HepG2 (cell line): ENCODE results near the gene UNG. TPM values are rescaled to one million over a fixed set of nuclear protein-coding genes. Genes with fewer than 3 reads are reported as not detected.

Source experiments
- ATAC-seq: fragments of 200-7000 bp; cut with Tn5 transposase; 3 replicates; pipeline ENCODE4 v1.9.1; 2020; ENCODE audit warnings: mild to moderate bottlenecking, moderate library complexity
- BruUV-seq: library from RNA; stranded (reverse); fragments of 400-500 nt; replicated peaks from 2 replicates; lab custom pipeline; 2021; lab: Mats Ljungman, UMichigan
- CTCF ChIA-PET: fragments of 300-600 bp; formaldehyde crosslinking; extraction: SDS; loops from one replicate; lab custom pipeline; 2021; ENCODE audit warnings: low total read pairs, inconsistent platforms, low intra/inter-chr PET ratio; lab: Yijun Ruan, JAX
- POLR2A ChIA-PET: fragments of 350-600 bp; sonication (Branson Sonifier 250); formaldehyde crosslinking; loops from one replicate; lab custom pipeline; 2020; ENCODE audit warnings: antibody characterized with exemption, inconsistent platforms; lab: Yijun Ruan, JAX
- DNase-seq: peaks from one replicate; pipeline ENCODE4 v3.0.0-alpha.2; 2015; ENCODE audit warnings: low spot score
- FAIRE-seq: peaks from 3 replicates; lab custom pipeline; 2011; peaks lifted over from hg19 to GRCh38; lab: Jason Lieb, UNC
- H2AFZ ChIP-seq: one replicate; pipeline ENCODE4 v1.6.1; 2011; ENCODE audit warnings: low read length, inconsistent platforms
- H3K27ac ChIP-seq: fragments of 300-600 bp; 3 replicates; pipeline ENCODE4 v1.8.0; 2011; ENCODE audit warnings: mixed run types, mild to moderate bottlenecking, mixed read lengths, low read length, inconsistent platforms; ENCODE audit not compliant: insufficient read depth; ENCODE audit errors: extremely low read length
- H3K27me3 ChIP-seq, 2 experiments: fragments of 200-600 bp in 1 of 2; 2 replicates in 1 of 2; 3 replicates in 1 of 2; pipeline versions ENCODE4 v1.6.0 to v1.8.0; 2011; ENCODE audit warnings: low read length in 2 of 2, mild to moderate bottlenecking in 2 of 2, moderate library complexity in 2 of 2, inconsistent platforms in 1 of 2; ENCODE audit not compliant: insufficient read depth in 2 of 2, control insufficient read depth in 1 of 2
- H3K36me3 ChIP-seq, 2 experiments: fragments of 200-600 bp in 1 of 2; replicated peaks in 1 of 2; 2 replicates in 1 of 2; 3 replicates in 1 of 2; pipeline versions ENCODE4 v1.5.1 to v1.8.0; 2011; ENCODE audit warnings: low read length in 2 of 2, inconsistent platforms in 1 of 2; ENCODE audit not compliant: insufficient read depth in 2 of 2, control insufficient read depth in 1 of 2
- H3K4me1 ChIP-seq: 2 replicates; pipeline ENCODE4 v1.5.1; 2012; ENCODE audit warnings: low read length, inconsistent platforms; ENCODE audit not compliant: insufficient read depth
- H3K4me2 ChIP-seq: 2 replicates; pipeline ENCODE4 v1.6.0; 2011; ENCODE audit warnings: low read depth, low read length, inconsistent platforms
- H3K4me3 ChIP-seq, 3 experiments: fragments of 200-600 bp in 1 of 3; sonication (generic), shearing (Covaris generic) in 1 of 3; replicated peaks in 1 of 3; 2 replicates each; pipeline ENCODE4 v1.5.1; 2011 to 2016; ENCODE audit warnings: low read length in 3 of 3, inconsistent platforms in 2 of 3, low read depth in 2 of 3, mild to moderate bottlenecking in 2 of 3, control low read depth in 1 of 3, mixed read lengths in 1 of 3; ENCODE audit not compliant: insufficient read depth in 1 of 3
- H3K79me2 ChIP-seq: one replicate; pipeline ENCODE4 v1.6.1; 2011; ENCODE audit warnings: low read length, inconsistent platforms; ENCODE audit not compliant: insufficient read depth
- H3K9ac ChIP-seq: 2 replicates; pipeline ENCODE4 v1.6.0; 2011; ENCODE audit warnings: mild to moderate bottlenecking, low read depth, low read length, inconsistent platforms; ENCODE audit not compliant: insufficient read depth
- H3K9me3 ChIP-seq: 2 replicates; pipeline ENCODE4 v1.5.1; 2012; ENCODE audit warnings: mild to moderate bottlenecking, low read length
- H4K20me1 ChIP-seq: 2 replicates; pipeline ENCODE4 v1.6.0; 2011; ENCODE audit warnings: inconsistent platforms, mild to moderate bottlenecking, low read length, moderate library complexity; ENCODE audit not compliant: insufficient read depth
- ARNT ChIP-seq: fragments of 450-650 bp; IDR thresholded peaks from 2 replicates; pipeline ENCODE4 v1.6.1; 2017
- HHEX ChIP-seq: IDR thresholded peaks from 2 replicates; pipeline ENCODE4 v1.6.1; 2016; ENCODE audit warnings: control low read depth
- NCOR1 ChIP-seq: fragments of 200-600 bp; sonication (generic); IDR thresholded peaks from 2 replicates; pipeline ENCODE4 v1.7.0; 2017; ENCODE audit warnings: antibody characterized with exemption, low read length, borderline replicate concordance
- NFE2L1 ChIP-seq: sonication (generic); formaldehyde crosslinking; IDR thresholded peaks from 2 replicates; pipeline ENCODE4 v1.4.0; 2020; ENCODE audit warnings: missing genetic modification reagents, mild to moderate bottlenecking, borderline replicate concordance
- PLSCR1 ChIP-seq: sonication (generic); formaldehyde crosslinking; IDR thresholded peaks from 2 replicates; pipeline ENCODE4 v1.5.0; 2020; ENCODE audit warnings: missing genetic modification reagents, mild to moderate bottlenecking, borderline replicate concordance
- STAT5B ChIP-seq: sonication (generic); formaldehyde crosslinking; IDR thresholded peaks from 2 replicates; pipeline ENCODE4 v1.4.0; 2020; ENCODE audit warnings: missing genetic modification reagents
- ZBTB42 ChIP-seq: sonication (generic); formaldehyde crosslinking; IDR thresholded peaks from 2 replicates; pipeline ENCODE4 v1.5.0; 2020; ENCODE audit warnings: mild to moderate bottlenecking, missing genetic modification reagents
- ZBTB46 ChIP-seq: sonication (generic); formaldehyde crosslinking; IDR thresholded peaks from 2 replicates; pipeline ENCODE4 v1.4.0; 2020; ENCODE audit warnings: mild to moderate bottlenecking, missing genetic modification reagents, borderline replicate concordance
- ZNF251 ChIP-seq: sonication (generic); formaldehyde crosslinking; IDR thresholded peaks from 2 replicates; pipeline ENCODE4 v1.9.0; 2021; ENCODE audit warnings: mild to moderate bottlenecking, missing genetic modification reagents
- ZNF441 ChIP-seq: sonication (generic); formaldehyde crosslinking; IDR thresholded peaks from 2 replicates; pipeline ENCODE4 v1.7.0; 2021; ENCODE audit warnings: missing genetic modification reagents, borderline replicate concordance
- ZNF563 ChIP-seq: sonication (generic); formaldehyde crosslinking; IDR thresholded peaks from 2 replicates; pipeline ENCODE4 v1.8.0; 2022; ENCODE audit warnings: mild to moderate bottlenecking, moderate library complexity, missing genetic modification reagents
- ZNF652 ChIP-seq: IDR thresholded peaks from 2 replicates; pipeline ENCODE4 v1.6.1; 2016; ENCODE audit warnings: low read depth, borderline replicate concordance
- ZNF710 ChIP-seq: sonication (generic); formaldehyde crosslinking; IDR thresholded peaks from 2 replicates; pipeline ENCODE4 v1.5.0; 2020; ENCODE audit warnings: mild to moderate bottlenecking, missing genetic modification reagents, borderline replicate concordance
- WGBS: methylation state at CpG from one replicate; pipeline ENCODE4 v1.1.6; 2017; ENCODE audit warnings: low lambda C conversion rate; 5-methylcytosine and 5-hydroxymethylcytosine counted together
- in situ Hi-C: cut with HindIII; loops from 2 replicates; pipeline ENCODE4 v1.10.0; 2017; ENCODE audit warnings: low pct_unique_long_range_greater_than_20kb; ENCODE audit not compliant: extremely low pct_ligation_motif_present
- intact Hi-C: fragments of 100-400 bp; cut with micrococcal nuclease; formaldehyde crosslinking; loops from one replicate; pipeline ENCODE4 v1.10.0; 2022; ENCODE audit not compliant: unreplicated experiment
- polyA plus RNA-seq, 8 experiments: library from polyadenylated mRNA; depleted of rRNA in 3 of 8; stranded (reverse) in 7 of 8; unstranded in 1 of 8; fragments of >200 nt; fragmentation: Illumina TruSeq in 4 of 8; extraction: Trizol in 4 of 8; gene quantifications; 2 replicates each; pipeline versions ENCODE4 v1.2.1 to v1.2.3, GENCODE V29; 2011 to 2016; ENCODE audit warnings: low read depth in 4 of 8, missing spikeins in 1 of 8, mixed read lengths in 1 of 8; ENCODE audit not compliant: insufficient read depth in 1 of 8
- total RNA-seq, 5 experiments: library from RNA; depleted of rRNA; stranded (reverse); fragments of >200 nt; fragmentation: Illumina TruSeq; extraction: Trizol; gene quantifications; 2 replicates each; pipeline ENCODE4 v1.2.3, GENCODE V29; 2016; ENCODE audit warnings: low read depth in 1 of 5
- TF ChIP-seq, protein P1 (sequence below): sonication (generic); formaldehyde crosslinking; IDR thresholded peaks from 2 replicates; pipeline ENCODE4 v1.9.0; 2022; ENCODE audit warnings: missing genetic modification reagents, mild to moderate bottlenecking, borderline replicate concordance

The UNG gene
- total and polyA plus RNA-seq, 2 of the 13 experiments (the other 11 are each of a cell fraction or from before 2014, with no cell fraction given): 23.3 to 114 TPM

GRCh38 chr12:109056891-109057290 lies 40.5 kb upstream of the UNG start:
- Histone ChIP-seq H3K36me3 (peaks cover 1 to 11% of the 10 kb centered on the region in 2 experiments), H3K4me3 (no peak overlapping the region), H3K9me3 (no peaks in the 10 kb centered on the region), H3K4me2 (no peak overlapping the region), H3K4me1 (peaks cover 8% of the 10 kb centered on the region), H3K27ac (no peak overlapping the region), H2AFZ (no peak overlapping the region), H3K9ac (no peak overlapping the region), H4K20me1 (no peaks in the 10 kb centered on the region), H3K27me3 (no peaks in the 10 kb centered on the region; a peak in 1 of 5 replicates), H3K79me2 (peaks cover 7% of the 10 kb centered on the region)
- FAIRE-seq (no peak), ATAC-seq (no peak), DNase-seq (no peak)
- intact Hi-C loops (no loop called here), in situ Hi-C loops (no loop called here)
- WGBS: 100% methylated on average over 3 of the region's 3 CpGs
- POLR2A ChIA-PET: no interaction called here
- no peak for TF ChIP-seq ZNF441 (CRISPR knock-in tag)
- TF ChIP-seq ZNF563: no peak
- no peak for TF ChIP-seq ZBTB42 (CRISPR knock-in tag)
- TF ChIP-seq NCOR1: no peak
- no peak for TF ChIP-seq STAT5B (CRISPR knock-in tag)
- TF ChIP-seq, protein P1, sequence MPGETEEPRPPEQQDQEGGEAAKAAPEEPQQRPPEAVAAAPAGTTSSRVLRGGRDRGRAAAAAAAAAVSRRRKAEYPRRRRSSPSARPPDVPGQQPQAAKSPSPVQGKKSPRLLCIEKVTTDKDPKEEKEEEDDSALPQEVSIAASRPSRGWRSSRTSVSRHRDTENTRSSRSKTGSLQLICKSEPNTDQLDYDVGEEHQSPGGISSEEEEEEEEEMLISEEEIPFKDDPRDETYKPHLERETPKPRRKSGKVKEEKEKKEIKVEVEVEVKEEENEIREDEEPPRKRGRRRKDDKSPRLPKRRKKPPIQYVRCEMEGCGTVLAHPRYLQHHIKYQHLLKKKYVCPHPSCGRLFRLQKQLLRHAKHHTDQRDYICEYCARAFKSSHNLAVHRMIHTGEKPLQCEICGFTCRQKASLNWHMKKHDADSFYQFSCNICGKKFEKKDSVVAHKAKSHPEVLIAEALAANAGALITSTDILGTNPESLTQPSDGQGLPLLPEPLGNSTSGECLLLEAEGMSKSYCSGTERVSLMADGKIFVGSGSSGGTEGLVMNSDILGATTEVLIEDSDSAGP: no peak
- CTCF ChIA-PET: no interaction called here
- no TSS peak for BruUV-seq

GRCh38 chr12:109057376-109057775 lies 40.0 kb upstream of the UNG start:
- ChIA-PET POLR2A (no interaction called here), CTCF (no interaction called here)
- in situ Hi-C loops (no loop called here), intact Hi-C loops (no loop called here)
- Histone ChIP-seq H3K9ac (no peak overlapping the region), H3K27ac (no peak overlapping the region), H3K36me3 (peaks cover 1 to 11% of the 10 kb centered on the region in 2 experiments), H3K4me2 (no peak overlapping the region), H3K79me2 (peaks cover 7% of the 10 kb centered on the region), H2AFZ (no peak overlapping the region), H4K20me1 (no peaks in the 10 kb centered on the region), H3K4me3 (no peak overlapping the region), H3K9me3 (no peaks in the 10 kb centered on the region), H3K4me1 (peaks cover 7% of the 10 kb centered on the region), H3K27me3 (no peaks in the 10 kb centered on the region; a peak in 1 of 5 replicates)
- FAIRE-seq (no peak), ATAC-seq (no peak), DNase-seq (no peak)
- WGBS: 88% methylated on average over 1 of the region's 1 CpG
- no TSS peak for BruUV-seq
- TF ChIP-seq ZNF652 (CRISPR knock-in tag) (no peak), PLSCR1 (no peak), ZNF710 (CRISPR knock-in tag) (no peak), ZBTB46 (no peak), ARNT (no peak), HHEX (CRISPR knock-in tag) (no peak), ZNF251 (no peak), NFE2L1 (CRISPR knock-in tag) (no peak)
